HG03280 (cell line): Measurements from ENCODE around the gene CHRDL2.
A peak's percentile ranks its signal among the peaks of the same experiment; 100 is the strongest.
"Not testable (repeated sequence)": the region's sequence is repeated elsewhere in the genome, so short reads cannot be mapped to it uniquely, and the experiment has no call there.

Experiments
- ATAC-seq: cut with Tn5 transposase; IDR thresholded peaks from one replicate; pipeline ENCODE4 v1.9.1; 2021; ENCODE audit warnings: mild to moderate bottlenecking, moderate library complexity; ENCODE audit not compliant: unreplicated experiment

Gene CHRDL2

GRCh38 chr11:74731301-74732094 is at the start of gene CHRDL2:
Gene CHRDL2 (minus strand): TSS chr11:74731426. CDS start chr11:74730888, 538 bp downstream.
- ATAC-seq, result no peak

- ATAC-seq, result no peak
These were observed 49.2 kb upstream of the CHRDL2 start for GRCh38 chr11:74780248-74781005.

- no peak for ATAC-seq
These were observed 47.4 kb upstream of the CHRDL2 start for GRCh38 chr11:74778581-74778980.

GRCh38 chr11:74777877-74778276 is 46.7 kb upstream of the CHRDL2 start:
- ATAC-seq, result no peak

- ATAC-seq, result no peak
These were observed 45.8 kb upstream of the CHRDL2 start for GRCh38 chr11:74777038-74777437.

GRCh38 chr11:74776546-74776945 is 45.3 kb upstream of the CHRDL2 start:
- no peak for ATAC-seq

GRCh38 chr11:74775762-74776161 is 44.5 kb upstream of the CHRDL2 start:
- no peak for ATAC-seq

GRCh38 chr11:74773476-74773875 is 42.2 kb upstream of the CHRDL2 start:
- ATAC-seq, result no peak

- ATAC-seq, result no peak
These were observed 39.9 kb upstream of the CHRDL2 start for GRCh38 chr11:74771139-74771538.

GRCh38 chr11:74770456-74770855 is 39.2 kb upstream of the CHRDL2 start:
- no peak for ATAC-seq

GRCh38 chr11:74769055-74769707 is 38.0 kb upstream of the CHRDL2 start:
- no peak for ATAC-seq

- ATAC-seq, result not testable (repeated sequence)
These were observed 37.0 kb upstream of the CHRDL2 start for GRCh38 chr11:74768172-74768651.

GRCh38 chr11:74766905-74767304 is 35.7 kb upstream of the CHRDL2 start:
- no peak for ATAC-seq

- no peak for ATAC-seq
These were observed 25.3 kb upstream of the CHRDL2 start for GRCh38 chr11:74756571-74756970.

- ATAC-seq, result no peak
These were observed 24.3 kb upstream of the CHRDL2 start for GRCh38 chr11:74755395-74755995.

GRCh38 chr11:74754507-74755252 is 23.5 kb upstream of the CHRDL2 start:
- ATAC-seq, result no peak

GRCh38 chr11:74751303-74751702 is 20.1 kb upstream of the CHRDL2 start:
- ATAC-seq, result no peak

GRCh38 chr11:74750598-74750997 is 19.4 kb upstream of the CHRDL2 start:
- not testable (repeated sequence) for ATAC-seq

- no peak for ATAC-seq
These were observed 18.7 kb upstream of the CHRDL2 start for GRCh38 chr11:74749965-74750296.

- ATAC-seq, result peak; percentile 58
These were observed 18.1 kb upstream of the CHRDL2 start for GRCh38 chr11:74749127-74749964.
